SH-SY5Y (cell line): ENCODE measurements around the gene OR2T3.
"Not testable (repeated sequence)": the region's sequence is repeated elsewhere in the genome, so short reads cannot be mapped to it uniquely, and the experiment has no call there.

Source experiments
- GATA2 ChIP-seq: IDR thresholded peaks from 2 replicates; pipeline ENCODE4 v1.6.1; 2011; ENCODE audit warnings: mild to moderate bottlenecking, low read depth, low read length
- GATA3 ChIP-seq: IDR thresholded peaks from 2 replicates; pipeline ENCODE4 v1.6.1; 2011; ENCODE audit warnings: low read depth, mild to moderate bottlenecking, low read length, moderate library complexity

GRCh38 chr1:248507773-248508172, 34.6 kb downstream of the OR2T3 start, which contains the start of gene OR2G6:
- TF ChIP-seq GATA2, GATA3: not testable (repeated sequence)
